Karpas-422 (cell line): ENCODE measurements around the gene NLRP5. TPM values are rescaled to one million over a fixed set of nuclear protein-coding genes. Genes with fewer than 3 reads are reported as not detected.
A peak's percentile ranks its signal among the peaks of the same experiment; 100 is the strongest.
"Not testable (repeated sequence)": the region's sequence is repeated elsewhere in the genome, so short reads cannot be mapped to it uniquely, and the experiment has no call there.

Experiments
- DNase-seq: peaks from one replicate; pipeline ENCODE4 v3.0.0-alpha.2; 2015
- H2AFZ ChIP-seq: fragments of 200-600 bp; sonication (generic); 2 replicates; pipeline ENCODE4 v1.6.1; 2014; ENCODE audit warnings: antibody characterized with exemption, low read length, mixed read lengths
- H3K27ac ChIP-seq: fragments of 200-600 bp; sonication (generic); 2 replicates; pipeline ENCODE4 v1.5.1; 2014; ENCODE audit warnings: mild to moderate bottlenecking, low read length, moderate library complexity
- H3K27me3 ChIP-seq: fragments of 200-600 bp; sonication (generic); 2 replicates; pipeline ENCODE4 v1.6.1; 2014; ENCODE audit warnings: low read length, mixed read lengths
- H3K36me3 ChIP-seq: fragments of 200-600 bp; sonication (generic); 2 replicates; pipeline ENCODE4 v1.6.1; 2014; ENCODE audit warnings: low read length, mixed read lengths; ENCODE audit not compliant: insufficient read depth
- H3K4me1 ChIP-seq: fragments of 200-600 bp; sonication (generic); 2 replicates; pipeline ENCODE4 v1.6.1; 2014; ENCODE audit warnings: mild to moderate bottlenecking, low read length, mixed read lengths
- H3K4me2 ChIP-seq: fragments of 200-600 bp; sonication (generic); 2 replicates; pipeline ENCODE4 v1.6.1; 2014; ENCODE audit warnings: low read length, low read depth, mild to moderate bottlenecking; ENCODE audit not compliant: poor library complexity, severe bottlenecking
- H3K4me3 ChIP-seq: fragments of 200-600 bp; sonication (generic); 2 replicates; pipeline ENCODE4 v1.5.1; 2014; ENCODE audit warnings: mild to moderate bottlenecking, antibody characterized with exemption, low read length, mixed read lengths
- H3K79me2 ChIP-seq: fragments of 200-600 bp; sonication (generic); 2 replicates; pipeline ENCODE4 v1.6.1; 2014; ENCODE audit warnings: mild to moderate bottlenecking, low read length, mixed read lengths
- H3K9ac ChIP-seq: fragments of 200-600 bp; sonication (generic); 2 replicates; pipeline ENCODE4 v1.6.0; 2014; ENCODE audit warnings: low read length
- H3K9me2 ChIP-seq: fragments of 200-600 bp; sonication (generic), shearing (Covaris generic); replicated peaks from 2 replicates; pipeline ENCODE4 v1.6.0; 2014; ENCODE audit warnings: mild to moderate bottlenecking, low read length, moderate library complexity; ENCODE audit not compliant: insufficient read depth
- H3K9me3 ChIP-seq: fragments of 300-700, 200-600 bp; sonication (generic); 2 replicates; pipeline ENCODE4 v1.6.1; 2014; ENCODE audit warnings: low read length, mixed read lengths
- H4K20me1 ChIP-seq: fragments of 200-600 bp; sonication (generic); 2 replicates; pipeline ENCODE4 v1.6.1; 2014; ENCODE audit warnings: mild to moderate bottlenecking, antibody characterized with exemption, low read length, low read depth; ENCODE audit not compliant: insufficient read depth
- total RNA-seq: library from RNA; depleted of rRNA; stranded (reverse); fragments of >200 nt; shearing (Covaris generic); gene quantifications from 2 replicates; pipeline ENCODE4 v1.2.3, GENCODE V29; 2014; ENCODE audit warnings: low replicate concordance

The NLRP5 gene
- total RNA-seq, 1 experiment from 2014 or later: not detected

DNA sequence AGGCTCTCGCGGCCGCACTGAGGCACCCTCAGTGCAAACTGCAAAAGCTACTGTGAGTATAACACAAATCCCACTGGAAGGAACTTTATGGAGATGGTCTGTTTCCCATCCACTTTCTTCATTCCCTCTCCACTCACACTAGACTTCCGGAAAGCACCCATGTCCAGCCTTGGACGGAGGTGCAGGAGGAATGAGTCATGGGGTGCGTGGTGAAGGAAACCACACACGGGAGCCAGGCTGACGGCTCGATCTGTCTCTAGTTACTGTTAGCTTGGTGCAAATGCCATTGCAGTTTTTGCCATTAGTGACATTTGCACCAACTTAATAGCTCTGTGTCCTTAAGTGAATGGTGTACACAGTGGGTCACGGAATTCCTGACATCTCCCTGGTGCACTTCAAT, 24.4 kb upstream of the NLRP5 start:
- H3K9ac ChIP-seq: no peak overlapping the region
- no peaks in the 10 kb centered on the region for H3K9me3 ChIP-seq
- H3K79me2 ChIP-seq: no peaks in the 10 kb centered on the region
- H3K4me2 ChIP-seq: no peak overlapping the region
- no peaks in the 10 kb centered on the region for H3K9me2 ChIP-seq
- H3K27ac ChIP-seq: no peak overlapping the region
- H3K4me1 ChIP-seq: no peaks in the 10 kb centered on the region
- H2AFZ ChIP-seq: no peak overlapping the region
- H3K27me3 ChIP-seq: no peaks in the 10 kb centered on the region
- no peaks in the 10 kb centered on the region for H4K20me1 ChIP-seq
- H3K36me3 ChIP-seq: no peaks in the 10 kb centered on the region
- no peak for DNase-seq
- H3K4me3 ChIP-seq: no peak overlapping the region

DNA sequence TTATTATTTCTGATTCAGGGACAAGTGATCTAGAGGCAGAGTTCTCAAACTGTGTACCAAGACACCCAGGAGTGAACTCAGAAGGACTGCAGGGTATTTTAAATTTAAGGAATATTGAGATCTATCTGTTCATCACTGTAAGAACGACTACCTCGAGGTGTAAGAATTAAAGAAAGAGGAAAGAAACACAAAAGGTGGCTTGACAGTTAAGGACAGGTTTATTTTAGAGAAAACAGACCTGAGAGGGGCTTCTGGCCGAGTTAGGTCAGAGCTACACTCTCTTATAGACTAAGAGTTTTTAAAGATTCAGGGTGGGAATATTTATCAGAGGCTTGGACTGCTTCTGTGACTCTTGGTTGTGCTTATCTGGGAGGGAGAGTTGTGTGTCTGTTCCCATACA, 12.6 kb upstream of the NLRP5 start:
- DNase-seq: no peak
- H3K9me3 ChIP-seq: no peaks in the 10 kb centered on the region
- H3K27me3 ChIP-seq: no peaks in the 10 kb centered on the region
- H3K4me2 ChIP-seq: no peak overlapping the region
- no peaks in the 10 kb centered on the region for H3K9me2 ChIP-seq
- H3K27ac ChIP-seq: no peak overlapping the region
- no peak overlapping the region for H3K4me3 ChIP-seq
- no peaks in the 10 kb centered on the region for H4K20me1 ChIP-seq
- H3K9ac ChIP-seq: no peak overlapping the region
- H3K36me3 ChIP-seq: no peaks in the 10 kb centered on the region
- H2AFZ ChIP-seq: no peak overlapping the region
- no peaks in the 10 kb centered on the region for H3K4me1 ChIP-seq
- no peaks in the 10 kb centered on the region for H3K79me2 ChIP-seq

GRCh38 chr19:55980415-55980814, 6.2 kb upstream of the NLRP5 start:
- Histone ChIP-seq H3K9me2 (no peaks in the 10 kb centered on the region), H3K27me3 (no peaks in the 10 kb centered on the region), H3K4me1 (no peaks in the 10 kb centered on the region), H3K4me3 (no peak overlapping the region), H3K9me3 (no peaks in the 10 kb centered on the region), H3K4me2 (no peak overlapping the region), H3K27ac (no peak overlapping the region), H2AFZ (no peak overlapping the region), H3K36me3 (no peaks in the 10 kb centered on the region), H4K20me1 (no peaks in the 10 kb centered on the region), H3K79me2 (no peaks in the 10 kb centered on the region), H3K9ac (no peak overlapping the region)
- no peak for DNase-seq

DNA sequence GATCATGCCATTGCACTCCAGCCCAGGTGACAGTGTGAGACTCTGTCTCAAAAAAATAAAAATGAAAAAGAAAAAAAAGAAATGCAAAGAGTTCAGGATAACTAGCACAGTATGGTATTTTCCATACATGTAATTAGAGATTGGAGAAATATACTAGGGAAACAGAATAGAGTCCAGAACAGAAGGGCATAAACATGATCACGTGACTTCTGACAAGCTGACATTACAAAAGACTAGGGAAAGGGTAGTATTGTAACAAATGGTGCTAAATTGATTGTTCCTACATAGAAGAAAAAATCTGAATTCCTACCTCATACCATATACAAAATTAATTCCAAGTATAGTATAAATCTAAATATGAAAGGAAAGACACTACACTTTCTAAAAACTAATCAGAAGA, 1.3 kb upstream of the NLRP5 start:
- Histone ChIP-seq H2AFZ (no peak overlapping the region), H3K4me2 (no peak overlapping the region), H3K79me2 (no peaks in the 10 kb centered on the region), H4K20me1 (no peaks in the 10 kb centered on the region), H3K27me3 (no peaks in the 10 kb centered on the region), H3K4me3 (no peak overlapping the region), H3K4me1 (no peaks in the 10 kb centered on the region), H3K27ac (no peak overlapping the region), H3K9me2 (no peaks in the 10 kb centered on the region), H3K9me3 (no peaks in the 10 kb centered on the region), H3K9ac (no peak overlapping the region), H3K36me3 (no peaks in the 10 kb centered on the region)
- no peak for DNase-seq

DNA sequence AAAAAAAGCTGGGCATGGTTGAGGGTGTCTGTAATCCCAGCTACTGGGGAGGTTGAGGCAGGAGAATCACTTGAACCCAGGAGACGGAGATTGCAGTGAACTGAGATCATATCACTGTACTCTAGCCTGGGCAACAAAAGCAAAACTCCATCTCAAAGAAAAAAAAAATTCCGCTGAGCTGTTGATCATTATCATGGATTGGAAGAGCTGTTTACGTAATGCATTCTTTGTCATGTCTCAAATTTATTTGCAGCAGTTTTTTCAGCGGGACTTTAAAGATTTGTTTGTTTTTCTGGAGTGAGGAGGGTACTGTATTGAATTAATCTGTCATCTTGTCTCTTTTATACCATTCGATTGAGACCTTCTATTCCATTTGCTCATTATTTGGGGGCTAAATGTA, 4.3 kb downstream of the NLRP5 start:
- H3K4me2 ChIP-seq: no peak overlapping the region
- H3K79me2 ChIP-seq: no peaks in the 10 kb centered on the region
- H3K9ac ChIP-seq: no peak overlapping the region
- H3K4me3 ChIP-seq: no peak overlapping the region
- H3K9me2 ChIP-seq: no peaks in the 10 kb centered on the region
- no peaks in the 10 kb centered on the region for H3K36me3 ChIP-seq
- H3K4me1 ChIP-seq: peaks cover 3% of the 10 kb centered on the region
- H2AFZ ChIP-seq: no peak overlapping the region
- DNase-seq: no peak
- no peaks in the 10 kb centered on the region for H4K20me1 ChIP-seq
- peaks cover 3% of the 10 kb centered on the region; the same call in 1 of the 2 replicates for H3K9me3 ChIP-seq
- H3K27ac ChIP-seq: no peak overlapping the region
- no peaks in the 10 kb centered on the region for H3K27me3 ChIP-seq

DNA sequence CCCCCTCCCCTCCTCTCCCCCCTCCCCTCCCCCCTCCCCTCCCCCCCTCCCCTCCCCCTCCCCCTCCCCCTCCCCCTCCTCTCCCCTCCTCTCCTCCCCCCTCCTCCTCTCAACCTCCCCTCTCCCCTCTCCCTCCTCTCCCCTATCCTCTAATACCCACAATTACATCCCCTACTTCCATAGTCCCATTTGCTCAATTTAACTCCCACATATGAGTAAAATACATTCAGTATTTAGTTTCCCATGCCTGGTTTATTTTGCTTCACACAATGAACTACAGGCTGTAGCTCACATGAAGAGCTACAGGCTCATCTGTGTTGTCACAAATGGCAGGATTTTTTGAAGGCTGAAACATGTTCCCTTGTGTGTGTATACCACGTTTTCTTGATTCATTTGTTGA, 6.9 kb downstream of the NLRP5 start:
- no peaks in the 10 kb centered on the region for H3K36me3 ChIP-seq
- no peaks in the 10 kb centered on the region for H3K27me3 ChIP-seq
- DNase-seq: no peak
- no peaks in the 10 kb centered on the region for H3K9me2 ChIP-seq
- no peak overlapping the region for H2AFZ ChIP-seq
- peaks cover 3% of the 10 kb centered on the region; the same call in 1 of the 2 replicates for H3K9me3 ChIP-seq
- peaks cover 3% of the 10 kb centered on the region for H3K4me1 ChIP-seq
- no peak overlapping the region for H3K4me3 ChIP-seq
- no peaks in the 10 kb centered on the region for H3K79me2 ChIP-seq
- no peak overlapping the region for H3K4me2 ChIP-seq
- H3K9ac ChIP-seq: no peak overlapping the region
- no peaks in the 10 kb centered on the region for H4K20me1 ChIP-seq
- H3K27ac ChIP-seq: no peak overlapping the region

GRCh38 chr19:56014765-56015164, 28.2 kb downstream of the NLRP5 start:
- Histone ChIP-seq H3K4me2 (no peak overlapping the region), H3K36me3 (no peaks in the 10 kb centered on the region), H3K27me3 (no peaks in the 10 kb centered on the region), H3K79me2 (no peaks in the 10 kb centered on the region), H3K27ac (no peak overlapping the region), H3K9me3 (no peaks in the 10 kb centered on the region), H3K4me3 (no peak overlapping the region), H4K20me1 (no peaks in the 10 kb centered on the region), H3K4me1 (no peaks in the 10 kb centered on the region), H3K9ac (no peak overlapping the region), H2AFZ (no peak overlapping the region), H3K9me2 (no peaks in the 10 kb centered on the region)
- DNase-seq: no peak

DNA sequence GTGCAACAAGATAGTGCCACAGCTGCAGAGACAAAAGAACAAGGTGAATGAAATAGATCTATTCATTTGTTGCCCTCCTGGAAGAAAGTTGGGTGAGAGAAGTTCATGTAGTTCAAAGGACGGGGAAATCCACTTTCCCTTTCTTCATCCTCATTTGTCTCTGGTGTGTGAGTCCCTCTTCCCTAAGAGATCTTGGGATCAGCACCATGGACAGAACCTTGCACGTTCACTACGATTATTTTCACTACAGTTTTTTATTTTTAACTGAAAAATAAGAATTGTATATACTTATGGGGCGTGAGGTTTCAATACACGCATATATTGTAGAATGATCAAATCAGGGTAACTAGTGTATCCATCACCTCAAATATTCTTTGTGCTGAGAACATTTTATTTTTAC, 29.2 kb downstream of the NLRP5 start:
- Histone ChIP-seq H3K4me3 (no peak overlapping the region), H3K9me2 (no peaks in the 10 kb centered on the region), H3K4me1 (no peaks in the 10 kb centered on the region), H3K9ac (no peak overlapping the region), H3K9me3 (no peaks in the 10 kb centered on the region), H2AFZ (no peak overlapping the region), H3K27ac (no peak overlapping the region), H3K4me2 (no peak overlapping the region), H4K20me1 (no peaks in the 10 kb centered on the region), H3K27me3 (no peaks in the 10 kb centered on the region), H3K36me3 (no peaks in the 10 kb centered on the region), H3K79me2 (no peaks in the 10 kb centered on the region)
- peak; percentile 73 for DNase-seq

- DNase-seq, H3K27me3 ChIP-seq, H3K4me1 ChIP-seq, H2AFZ ChIP-seq, H3K9ac ChIP-seq, H3K79me2 ChIP-seq, H4K20me1 ChIP-seq, H3K9me2 ChIP-seq, H3K4me2 ChIP-seq, H3K4me3 ChIP-seq, H3K36me3 ChIP-seq, H3K9me3 ChIP-seq, H3K27ac ChIP-seq: not testable (repeated sequence)
Measured at GRCh38 chr19:56019325-56019724, 32.8 kb downstream of the NLRP5 start.
